ENCODE results near the gene SREK1IP1. TPM values are rescaled to one million over a fixed set of nuclear protein-coding genes. Genes with fewer than 3 reads are reported as not detected.

The SREK1IP1 gene
- total RNA-seq, 1 donor from 2014 or later: 7.9 TPM

GRCh38 chr5:64671678-64672077 is 96.8 kb downstream of the SREK1IP1 start:
- DNase-seq (ENCODE audit: low read depth): no peak
- Histone ChIP-seq H3K4me3 (ENCODE audit: low read depth, low read length) (no peak overlapping the region), H3K27me3 (ENCODE audit: control insufficient read depth, insufficient read depth, low read length) (no peaks in the 10 kb centered on the region), H3K36me3 (ENCODE audit: control insufficient read depth, insufficient read depth, low read length) (no peaks in the 10 kb centered on the region)
- TF ChIP-seq CTCF (IDR thresholded peaks at IDR 0.05; ENCODE audit: insufficient read depth, low read length, poor library complexity, severe bottlenecking): no peak

GRCh38 chr5:64670277-64670676 is 98.2 kb downstream of the SREK1IP1 start:
- no peak for TF ChIP-seq CTCF (IDR thresholded peaks at IDR 0.05; ENCODE audit: insufficient read depth, low read length, poor library complexity, severe bottlenecking)
- H3K27me3 ChIP-seq (ENCODE audit: control insufficient read depth, insufficient read depth, low read length): no peaks in the 10 kb centered on the region

More at GRCh38 chr5:64670277-64670676, 98.2 kb downstream of the SREK1IP1 start:
- no peak for DNase-seq (ENCODE audit: low read depth)
- Histone ChIP-seq H3K36me3 (ENCODE audit: control insufficient read depth, insufficient read depth, low read length) (no peaks in the 10 kb centered on the region), H3K4me3 (ENCODE audit: low read depth, low read length) (no peak overlapping the region)

Other genes with a start within 250 kb of the SREK1IP1 start
- not detected in 2 replicates for gene SHISAL2B, start 78.2 kb downstream of the SREK1IP1 start, total RNA-seq
- 18.4 and 23.6 TPM in 2 replicates for gene CWC27, start 239 bp upstream of the SREK1IP1 start, total RNA-seq